ENCODE measurements around the gene RNF146. TPM values are rescaled to one million over a fixed set of nuclear protein-coding genes. Genes with fewer than 3 reads are reported as not detected.

The RNF146 gene
- total and polyA plus RNA-seq, 2 of the 13 experiments (the other 11 are each of a cell fraction or from before 2014, with no cell fraction given), result 18.8 to 27.6 TPM

GRCh38 chr6:127243501-127243900, 23.2 kb upstream of the RNF146 start:
- in situ Hi-C loops (cut with HindIII; ENCODE audit: extremely low pct_ligation_motif_present, low pct_unique_long_range_greater_than_20kb), result no loop called here
- ChIA-PET CTCF (ENCODE audit: low intra/inter-chr PET ratio, low total read pairs) (no interaction called here), POLR2A (no interaction called here)
- Histone ChIP-seq H3K9ac (ENCODE audit: insufficient read depth, low read depth, low read length) (no peak overlapping the region), H3K79me2 (ENCODE audit: insufficient read depth, low read length) (no peaks in the 10 kb centered on the region), H2AFZ (ENCODE audit: low read length) (no peak overlapping the region), H3K27me3 (ENCODE audit: control insufficient read depth in 1 of 2, insufficient read depth in 2 of 2, low read length in 2 of 2) (no peaks in the 10 kb centered on the region), H3K36me3 (replicated peaks in 1 of 2; ENCODE audit: control insufficient read depth in 1 of 2, insufficient read depth in 2 of 2, low read length in 2 of 2) (no peaks in the 10 kb centered on the region), H3K27ac (ENCODE audit: extremely low read length, insufficient read depth, low read length) (no peak overlapping the region), H3K9me3 (ENCODE audit: low read length) (no peaks in the 10 kb centered on the region), H4K20me1 (ENCODE audit: insufficient read depth, low read length) (no peaks in the 10 kb centered on the region), H3K4me3 (replicated peaks in 1 of 3; ENCODE audit: insufficient read depth in 1 of 3, low read depth in 2 of 3, low read length in 3 of 3) (no peak overlapping the region), H3K4me2 (ENCODE audit: low read depth, low read length) (no peak overlapping the region), H3K4me1 (ENCODE audit: insufficient read depth, low read length) (no peaks in the 10 kb centered on the region)
- no peak for TF ChIP-seq ZNF235 (CRISPR knock-in tag; IDR thresholded peaks at IDR 0.05; ENCODE audit: borderline replicate concordance)
- TF ChIP-seq, protein P1, sequence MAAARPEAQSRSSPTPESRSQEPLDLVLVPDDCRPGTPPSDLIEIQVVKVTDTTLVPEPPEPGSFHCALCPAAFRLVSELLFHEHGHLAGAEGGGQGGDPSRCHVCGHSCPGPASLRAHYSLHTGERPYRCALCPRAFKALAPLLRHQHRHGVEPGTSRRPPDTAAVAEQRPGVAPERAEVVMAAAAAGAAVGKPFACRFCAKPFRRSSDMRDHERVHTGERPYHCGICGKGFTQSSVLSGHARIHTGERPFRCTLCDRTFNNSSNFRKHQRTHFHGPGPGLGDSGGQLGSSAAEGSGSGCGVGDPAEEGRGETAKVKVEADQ (CRISPR knock-in tag; IDR thresholded peaks at IDR 0.05; ENCODE audit: borderline replicate concordance), result no peak
- no peak for TF ChIP-seq SRF (IDR thresholded peaks at IDR 0.05; ENCODE audit: low read depth, low read length)
- TF ChIP-seq HOXA5 (CRISPR knock-in tag; IDR thresholded peaks at IDR 0.05), result no peak
- no peak for TF ChIP-seq RERE (CRISPR knock-in tag; IDR thresholded peaks at IDR 0.05; ENCODE audit: low read depth)
- TF ChIP-seq ZNF749 (CRISPR knock-in tag; IDR thresholded peaks at IDR 0.05; ENCODE audit: borderline replicate concordance), result no peak
- TF ChIP-seq, protein P2, sequence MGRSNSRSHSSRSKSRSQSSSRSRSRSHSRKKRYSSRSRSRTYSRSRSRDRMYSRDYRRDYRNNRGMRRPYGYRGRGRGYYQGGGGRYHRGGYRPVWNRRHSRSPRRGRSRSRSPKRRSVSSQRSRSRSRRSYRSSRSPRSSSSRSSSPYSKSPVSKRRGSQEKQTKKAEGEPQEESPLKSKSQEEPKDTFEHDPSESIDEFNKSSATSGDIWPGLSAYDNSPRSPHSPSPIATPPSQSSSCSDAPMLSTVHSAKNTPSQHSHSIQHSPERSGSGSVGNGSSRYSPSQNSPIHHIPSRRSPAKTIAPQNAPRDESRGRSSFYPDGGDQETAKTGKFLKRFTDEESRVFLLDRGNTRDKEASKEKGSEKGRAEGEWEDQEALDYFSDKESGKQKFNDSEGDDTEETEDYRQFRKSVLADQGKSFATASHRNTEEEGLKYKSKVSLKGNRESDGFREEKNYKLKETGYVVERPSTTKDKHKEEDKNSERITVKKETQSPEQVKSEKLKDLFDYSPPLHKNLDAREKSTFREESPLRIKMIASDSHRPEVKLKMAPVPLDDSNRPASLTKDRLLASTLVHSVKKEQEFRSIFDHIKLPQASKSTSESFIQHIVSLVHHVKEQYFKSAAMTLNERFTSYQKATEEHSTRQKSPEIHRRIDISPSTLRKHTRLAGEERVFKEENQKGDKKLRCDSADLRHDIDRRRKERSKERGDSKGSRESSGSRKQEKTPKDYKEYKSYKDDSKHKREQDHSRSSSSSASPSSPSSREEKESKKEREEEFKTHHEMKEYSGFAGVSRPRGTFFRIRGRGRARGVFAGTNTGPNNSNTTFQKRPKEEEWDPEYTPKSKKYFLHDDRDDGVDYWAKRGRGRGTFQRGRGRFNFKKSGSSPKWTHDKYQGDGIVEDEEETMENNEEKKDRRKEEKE (IDR thresholded peaks at IDR 0.05), result no peak
- no peak for TF ChIP-seq RFXANK (CRISPR knock-in tag; IDR thresholded peaks at IDR 0.05)
- TF ChIP-seq MAFF (IDR thresholded peaks at IDR 0.05; ENCODE audit: low read depth, low read length), result no peak
- no peak for TF ChIP-seq HOXA7 (CRISPR knock-in tag; IDR thresholded peaks at IDR 0.05)
- no TSS peak for BruUV-seq (replicated peaks)
- FAIRE-seq (no peak), DNase-seq (ENCODE audit: low spot score) (no peak), ATAC-seq (no peak)
- intact Hi-C loops (cut with micrococcal nuclease; ENCODE audit: unreplicated experiment), result no loop called here
- 14% methylated on average over 1 of the region's 1 CpG for WGBS (ENCODE audit: low lambda C conversion rate)
